GM12878 (cell line): ENCODE measurements around the gene STKLD1. TPM values are rescaled to one million over a fixed set of nuclear protein-coding genes. Genes with fewer than 3 reads are reported as not detected.
A peak's percentile ranks its signal among the peaks of the same experiment; 100 is the strongest.

Source experiments
- ATAC-seq: fragments of 200-7000 bp; cut with Tn5 transposase; 3 replicates; pipeline ENCODE4 v1.9.1; 2020; ENCODE audit warnings: mild to moderate bottlenecking, moderate library complexity
- BruUV-seq: library from RNA; stranded (reverse); fragments of 400-500 nt; replicated peaks from 2 replicates; lab custom pipeline; 2021; lab: Mats Ljungman, UMichigan
- CTCF ChIA-PET: fragments of 300-600 bp; sonication (Branson Sonifier 250); formaldehyde crosslinking; extraction: SDS; loops from one replicate; lab custom pipeline; 2021; ENCODE audit warnings: inconsistent platforms; lab: Yijun Ruan, JAX
- POLR2A ChIA-PET: fragments of 350-600 bp; formaldehyde crosslinking; extraction: SDS; loops from one replicate; lab custom pipeline; 2021; ENCODE audit warnings: inconsistent platforms; lab: Charles Lee
- RAD21 ChIA-PET: fragments of 300-600 bp; sonication (Branson Sonifier 250); formaldehyde crosslinking; loops from one replicate; lab custom pipeline; 2023; ENCODE audit warnings: antibody characterized with exemption; ENCODE audit not compliant: unreplicated experiment; lab: Charles Lee
- SMC1A ChIA-PET: fragments of 300-600 bp; sonication (Branson Sonifier 250); formaldehyde crosslinking; loops from one replicate; lab custom pipeline; 2023; ENCODE audit not compliant: unreplicated experiment, uncharacterized antibody; lab: Charles Lee
- DNase-seq: peaks from one replicate; pipeline ENCODE4 v3.0.0-alpha.2; 2011; ENCODE audit warnings: low read depth, low spot score
- FAIRE-seq: peaks from 3 replicates; lab custom pipeline; 2011; peaks lifted over from hg19 to GRCh38; lab: Jason Lieb, UNC
- H2AFZ ChIP-seq: 2 replicates; pipeline ENCODE4 v1.6.0; 2011; ENCODE audit warnings: low read depth, low read length, control low read depth; ENCODE audit not compliant: control insufficient read depth
- H3K27ac ChIP-seq: 2 replicates; pipeline ENCODE4 v1.5.1; 2011; ENCODE audit warnings: control low read depth; ENCODE audit not compliant: control insufficient read depth, insufficient read depth
- H3K27me3 ChIP-seq, 2 experiments: replicated peaks in 1 of 2; 2 replicates each; pipeline versions ENCODE4 v1.6.0 to v1.6.1; 2011; ENCODE audit warnings: low read length in 1 of 2; ENCODE audit not compliant: control insufficient read depth in 2 of 2, insufficient read depth in 2 of 2
- H3K36me3 ChIP-seq, 2 experiments: 2 replicates each; pipeline ENCODE4 v1.5.1; 2011; ENCODE audit warnings: low read length in 1 of 2; ENCODE audit not compliant: control insufficient read depth in 2 of 2, insufficient read depth in 2 of 2
- H3K4me1 ChIP-seq: 2 replicates; pipeline ENCODE4 v1.6.1; 2011; ENCODE audit warnings: mild to moderate bottlenecking, low read length, moderate library complexity, mixed read lengths; ENCODE audit not compliant: control insufficient read depth, insufficient read depth
- H3K4me2 ChIP-seq: 2 replicates; pipeline ENCODE4 v1.6.0; 2011; ENCODE audit warnings: control low read depth; ENCODE audit not compliant: control insufficient read depth, insufficient read depth
- H3K4me3 ChIP-seq: fragments of 200-600 bp; sonication (generic); 2 replicates; pipeline ENCODE4 v1.5.1; 2016
- H3K79me2 ChIP-seq: 2 replicates; pipeline ENCODE4 v1.6.0; 2011; ENCODE audit warnings: low read length; ENCODE audit not compliant: control insufficient read depth, insufficient read depth
- H3K9ac ChIP-seq: 2 replicates; pipeline ENCODE4 v1.8.0; 2011; ENCODE audit warnings: low read length, control low read depth, mixed read lengths; ENCODE audit not compliant: control insufficient read depth, insufficient read depth
- H3K9me3 ChIP-seq: replicated peaks from 3 replicates; pipeline ENCODE4 v1.5.1; 2011; ENCODE audit warnings: mild to moderate bottlenecking, low read length; ENCODE audit not compliant: control insufficient read depth, insufficient read depth
- H4K20me1 ChIP-seq: 2 replicates; pipeline ENCODE4 v1.6.0; 2011; ENCODE audit not compliant: control insufficient read depth, insufficient read depth
- ASH2L ChIP-seq: fragments of 300-600, 200-600 bp; sonication (generic); IDR thresholded peaks from 2 replicates; pipeline ENCODE4 v1.6.1; 2017; ENCODE audit warnings: low read depth, mild to moderate bottlenecking, borderline replicate concordance
- CTCF ChIP-seq, 3 experiments: IDR thresholded peaks in 2 of 3; conservative IDR thresholded peaks in 1 of 3; 2 replicates each; pipeline ENCODE4 v1.5.1; 2011; ENCODE audit warnings: low read depth in 3 of 3, low read length in 3 of 3, mild to moderate bottlenecking in 3 of 3, control low read depth in 2 of 3, moderate library complexity in 2 of 3, inconsistent platforms in 1 of 3, mixed read lengths in 1 of 3; ENCODE audit not compliant: control insufficient read depth in 2 of 3, insufficient read depth in 1 of 3; ENCODE audit errors: extremely low read depth in 1 of 3
- ETV6 ChIP-seq, 2 experiments: fragments of 450-650 bp in 1 of 2; IDR thresholded peaks in 1 of 2; conservative IDR thresholded peaks in 1 of 2; 2 replicates each; pipeline ENCODE4 v1.6.1; 2014; ENCODE audit warnings: antibody characterized with exemption in 1 of 2, borderline replicate concordance in 1 of 2, low read depth in 1 of 2, mild to moderate bottlenecking in 1 of 2, moderate library complexity in 1 of 2
- KAT2A ChIP-seq: conservative IDR thresholded peaks from 2 replicates; pipeline ENCODE4 v1.6.1; 2011; ENCODE audit warnings: low read depth, low read length; ENCODE audit not compliant: control insufficient read depth
- MAX ChIP-seq: IDR thresholded peaks from 2 replicates; pipeline ENCODE4 v1.6.1; 2012; ENCODE audit warnings: low read depth, low read length, improper control_type of control experiment
- POLR2AphosphoS5 ChIP-seq: IDR thresholded peaks from 2 replicates; pipeline ENCODE4 v1.6.1; 2011; ENCODE audit warnings: mild to moderate bottlenecking, low read length, inconsistent platforms
- RAD21 ChIP-seq: IDR thresholded peaks from 2 replicates; pipeline ENCODE4 v1.6.1; 2011; ENCODE audit warnings: mild to moderate bottlenecking, low read depth, low read length, moderate library complexity; ENCODE audit not compliant: insufficient read depth
- RUNX3 ChIP-seq: IDR thresholded peaks from 2 replicates; pipeline ENCODE4 v1.6.1; 2012; ENCODE audit warnings: low read length, inconsistent platforms
- WGBS: methylation state at CpG from one replicate; pipeline ENCODE4 v1.1.6; 2016; ENCODE audit warnings: low lambda C conversion rate; ENCODE audit not compliant: insufficient replicate concordance, insufficient coverage; ENCODE audit errors: missing lambda C conversion rate; 5-methylcytosine and 5-hydroxymethylcytosine counted together
- in situ Hi-C: fragments of 300-500 bp; cut with MboI; formaldehyde crosslinking; loops from 9 replicates; pipeline ENCODE4 v1.14.3; 2018; ENCODE audit warnings: mixed read lengths
- intact Hi-C: fragments of 100-400 bp; cut with micrococcal nuclease; formaldehyde crosslinking; loops from one replicate; pipeline ENCODE4 v1.14.2; 2022; ENCODE audit not compliant: unreplicated experiment
- polyA plus RNA-seq, 11 experiments: library from polyadenylated mRNA; depleted of rRNA in 4 of 11; unstranded in 6 of 11; stranded (reverse) in 5 of 11; fragments of >200 nt; fragmentation: Nextera tagmentation in 4 of 11; fragmentation: Illumina TruSeq in 1 of 11; extraction: Ambion mirVana in 4 of 11; extraction: Trizol in 1 of 11; gene quantifications; 1 replicate in 1 of 11; 2 replicates in 10 of 11; pipeline versions ENCODE4 v1.2.1 to v1.2.3, GENCODE V29; 2011 to 2016; ENCODE audit warnings: inconsistent platforms in 2 of 11, missing spikeins in 2 of 11, low read depth in 1 of 11
- total RNA-seq, 4 experiments: library from RNA; depleted of rRNA in 3 of 4; stranded (reverse); fragments of >200 nt in 3 of 4; fragmentation: Illumina TruSeq in 1 of 4; extraction: Trizol in 1 of 4; gene quantifications; 2 replicates each; pipeline versions ENCODE4 v1.2.1 to v1.2.3, GENCODE V29; 2013 to 2021

Gene STKLD1
- total and polyA plus RNA-seq, 10 of the 15 experiments (the other 5 are each of a cell fraction or from before 2014, with no cell fraction given), result 0.07 to 0.40 (median 0.29) TPM; not detected in 4

- 27% methylated on average over 12 of the region's 12 CpGs for WGBS
- ChIA-PET CTCF (interaction anchor here (0.6 to 3.9 kb wide), 7 partner anchors 8 to 227 kb away, joined by 3 to 16 read pairs (median 3); partner anchors contain the start of genes SURF1 and SURF2), POLR2A (interaction anchor here (0.6 to 2.8 kb wide), 7 partner anchors 12 to 185 kb away, joined by 3 to 13 read pairs (median 4); partner anchors contain the start of genes MED22, RPL7A, SURF1 and SURF2)
- intact Hi-C loops, result loop anchor here (5.0 kb wide), 1 partner anchor 34 kb away; the partner anchor contains the start of gene SURF6
- Histone ChIP-seq H3K4me1 (peaks cover 22% of the 10 kb centered on the region), H3K9me3 (no peaks in the 10 kb centered on the region)
- no peak for TF ChIP-seq ASH2L
- peak; percentile 71 for TF ChIP-seq RUNX3
- TF ChIP-seq POLR2AphosphoS5, result peak; percentile 37; the same call in 1 of the 2 replicates
- TF ChIP-seq MAX, result no peak
- no peak for TF ChIP-seq ETV6 (conservative IDR thresholded peaks at IDR 0.05 in 1 of 2, IDR thresholded peaks at IDR 0.05 in 1 of 2; ENCODE audit: borderline replicate concordance in 1 of 2, low read depth in 1 of 2)
- peak; percentile 39 for TF ChIP-seq RAD21
- peak in 1 of 3 experiments; percentile 27; a peak in 2 of 6 replicates for TF ChIP-seq CTCF (IDR thresholded peaks at IDR 0.05 in 2 of 3, conservative IDR thresholded peaks at IDR 0.05 in 1 of 3; ENCODE audit: control insufficient read depth in 2 of 3, extremely low read depth in 1 of 3, insufficient read depth in 1 of 3, low read depth in 3 of 3, low read length in 3 of 3)
- no peak for TF ChIP-seq KAT2A
- TF ChIP-seq, all 136 proteins: peak for 4
- FAIRE-seq (no peak), DNase-seq (no peak), ATAC-seq (no peak)
- RAD21 ChIA-PET, result interaction anchor here (0.8 to 1.1 kb wide), 2 partner anchors 36 to 185 kb away, joined by 3 to 4 read pairs; no protein-coding TSS in a partner anchor
- H3K79me2 ChIP-seq, result peaks cover 88% of the 10 kb centered on the region
- SMC1A ChIA-PET, result interaction anchor here (1.1 to 1.2 kb wide), 2 partner anchors 23 to 184 kb away, joined by 3 read pairs; partner anchors contain the start of genes MED22 and RPL7A
- H3K4me2 ChIP-seq, result peak overlapping the region; percentile 80
- H3K27me3 ChIP-seq, result no peaks in the 10 kb centered on the region
- in situ Hi-C loops, result no loop called here
- peaks cover 19 to 22% of the 10 kb centered on the region in 2 experiments; a peak in 3 of 4 replicates for H3K36me3 ChIP-seq
- H3K9ac ChIP-seq, result peak overlapping the region; percentile 33; the same call in 1 of the 2 replicates
- peak overlapping the region; percentile 60 for H3K27ac ChIP-seq
- peaks cover 32% of the 10 kb centered on the region for H4K20me1 ChIP-seq
- BruUV-seq, result no TSS peak
- H2AFZ ChIP-seq, result no peak overlapping the region
- H3K4me3 ChIP-seq, result peak overlapping the region; percentile 21
Observed at GRCh38 chr9:133371261-133371711, 4.9 kb upstream of the STKLD1 start.
